Left ventricle myocardium inferior (tissue), 1 donor: ENCODE measurements around the gene LDAH. TPM values are rescaled to one million over a fixed set of nuclear protein-coding genes. Genes with fewer than 3 reads are reported as not detected.
A peak's percentile ranks its signal among the peaks of the same experiment; 100 is the strongest.

Experiments used
- DNase-seq: peaks from one replicate; pipeline ENCODE4 v3.0.0-alpha.2; 2020
- H3K27ac ChIP-seq: fragments of 200-600 bp; replicated peaks from 2 replicates; pipeline ENCODE4 v1.8.0; 2021
- H3K27me3 ChIP-seq: fragments of 200-600 bp; 2 replicates; pipeline ENCODE4 v1.8.0; 2021; ENCODE audit warnings: low read depth
- H3K36me3 ChIP-seq: fragments of 200-600 bp; 2 replicates; pipeline ENCODE4 v1.8.0; 2021
- H3K4me1 ChIP-seq: fragments of 200-600 bp; 2 replicates; pipeline ENCODE4 v1.8.0; 2021
- H3K4me3 ChIP-seq: fragments of 200-600 bp; 2 replicates; pipeline ENCODE4 v1.8.0; 2021; ENCODE audit warnings: mild to moderate bottlenecking, moderate library complexity
- H3K9me3 ChIP-seq: fragments of 200-600 bp; replicated peaks from 2 replicates; pipeline ENCODE4 v1.8.0; 2021
- CTCF ChIP-seq: fragments of 200-600 bp; IDR thresholded peaks from 2 replicates; pipeline ENCODE4 v1.8.0; 2021; ENCODE audit warnings: antibody characterized with exemption, mild to moderate bottlenecking, borderline replicate concordance
- intact Hi-C: fragments of 100-400 bp; cut with micrococcal nuclease; formaldehyde crosslinking; loops from one replicate; pipeline ENCODE4 v1.11.0; 2022
- total RNA-seq: library from RNA; stranded (reverse); fragmentation: NEBNext Ultra II Directional; extraction: Animal tissue kit (Norgen Biotek cat#: 25700); gene quantifications from one replicate; pipeline ENCODE4 v1.2.1, GENCODE V29; 2021
- donor health status: DM: no; HTN: yes; CAD: no; lungs with severe emphysema.

The LDAH gene
- total RNA-seq, 1 donor from 2014 or later: 8.5 TPM

- intact Hi-C loops: no loop called here
- Histone ChIP-seq H3K36me3 (no peaks in the 10 kb centered on the region), H3K9me3 (no peaks in the 10 kb centered on the region), H3K27ac (peak overlapping the region; percentile 44), H3K27me3 (peaks cover 98% of the 10 kb centered on the region), H3K4me1 (peaks cover 61% of the 10 kb centered on the region), H3K4me3 (peak overlapping the region; percentile 67)
- DNase-seq: no peak
- no peak for TF ChIP-seq CTCF
Observed at GRCh38 chr2:20667151-20667530, 155.8 kb downstream of the LDAH start.

- no peaks in the 10 kb centered on the region for H3K36me3 ChIP-seq
- no peak for DNase-seq
- peak; percentile 44 for TF ChIP-seq CTCF
- intact Hi-C loops: no loop called here
- H3K9me3 ChIP-seq: no peaks in the 10 kb centered on the region
- peaks cover 55% of the 10 kb centered on the region for H3K4me1 ChIP-seq
- H3K4me3 ChIP-seq: peak within 1 kb of the TSS; percentile 67
- peak within 1 kb of the TSS; percentile 48 for H3K27ac ChIP-seq
- peaks cover 98% of the 10 kb centered on the region for H3K27me3 ChIP-seq
Observed at GRCh38 chr2:20666304-20667150, 156.4 kb downstream of the LDAH start, which contains the start of gene GDF7. GDF7 (plus strand) TSS chr2:20667144; CDS start chr2:20667240, 96 bp downstream.

GRCh38 chr2:20666005-20666303 is 156.9 kb downstream of the LDAH start:
- no peak for TF ChIP-seq CTCF
- Histone ChIP-seq H3K4me3 (peak overlapping the region; percentile 67), H3K27me3 (peaks cover 97% of the 10 kb centered on the region), H3K36me3 (no peaks in the 10 kb centered on the region), H3K4me1 (peaks cover 50% of the 10 kb centered on the region), H3K9me3 (no peaks in the 10 kb centered on the region), H3K27ac (peak overlapping the region; percentile 48)
- DNase-seq: no peak
- intact Hi-C loops: no loop called here

GRCh38 chr2:20665243-20666004 is 157.5 kb downstream of the LDAH start:
- no peak for TF ChIP-seq CTCF
- Histone ChIP-seq H3K9me3 (no peaks in the 10 kb centered on the region), H3K27me3 (peaks cover 97% of the 10 kb centered on the region), H3K36me3 (no peaks in the 10 kb centered on the region), H3K4me3 (peak overlapping the region; percentile 67), H3K4me1 (peaks cover 44% of the 10 kb centered on the region), H3K27ac (no peak overlapping the region)
- no peak for DNase-seq
- intact Hi-C loops: no loop called here

- no peak overlapping the region for H3K4me3 ChIP-seq
- H3K27me3 ChIP-seq: peaks cover 97% of the 10 kb centered on the region
- no peaks in the 10 kb centered on the region for H3K9me3 ChIP-seq
- no peak overlapping the region for H3K27ac ChIP-seq
- intact Hi-C loops: no loop called here
- no peak for TF ChIP-seq CTCF
- no peak for DNase-seq
- H3K4me1 ChIP-seq: peaks cover 36% of the 10 kb centered on the region
- no peaks in the 10 kb centered on the region for H3K36me3 ChIP-seq
Observed at GRCh38 chr2:20664431-20665242, 158.3 kb downstream of the LDAH start.
